Endothelial cell of umbilical vein (primary cell): ENCODE results near the gene CRTC2. TPM values are rescaled to one million over a fixed set of nuclear protein-coding genes. Genes with fewer than 3 reads are reported as not detected.
"Not testable (repeated sequence)": the region's sequence is repeated elsewhere in the genome, so short reads cannot be mapped to it uniquely, and the experiment has no call there.

Source experiments
- BruUV-seq: library from RNA; stranded (reverse); fragments of 400-500 nt; replicated peaks from 2 replicates; lab custom pipeline; 2021; lab: Mats Ljungman, UMichigan
- CTCF ChIA-PET: fragments of 300-600, 350-600 bp; sonication (Branson Sonifier 250); formaldehyde crosslinking; loops from one replicate; lab custom pipeline; 2021; ENCODE audit warnings: antibody characterized with exemption, inconsistent platforms; lab: Charles Lee
- POLR2A ChIA-PET: fragments of 300-600, 350-600 bp; sonication (Branson Sonifier 250); formaldehyde crosslinking; loops from one replicate; lab custom pipeline; 2021; ENCODE audit warnings: antibody characterized with exemption, inconsistent platforms; lab: Charles Lee
- DNase-seq: peaks from one replicate; pipeline ENCODE4 v3.0.0-alpha.2; 2011; ENCODE audit warnings: low read depth, low spot score
- FAIRE-seq: peaks from 2 replicates; lab custom pipeline; 2011; peaks lifted over from hg19 to GRCh38; lab: Jason Lieb, UNC
- H2AFZ ChIP-seq: 2 replicates; pipeline ENCODE4 v1.6.0; 2012; ENCODE audit warnings: low read depth, low read length, control low read depth, inconsistent platforms
- H3K27ac ChIP-seq: 2 replicates; pipeline ENCODE4 v1.5.1; 2011; ENCODE audit warnings: low read depth, mild to moderate bottlenecking, control low read depth, low read length, moderate library complexity; ENCODE audit not compliant: insufficient read depth
- H3K27me3 ChIP-seq, 2 experiments: 2 replicates each; pipeline versions ENCODE4 v1.6.0 to v1.6.1; 2011; ENCODE audit warnings: low read length in 2 of 2, mixed read lengths in 1 of 2; ENCODE audit not compliant: control insufficient read depth in 2 of 2, insufficient read depth in 2 of 2
- H3K36me3 ChIP-seq, 2 experiments: 2 replicates in 1 of 2; 3 replicates in 1 of 2; pipeline ENCODE4 v1.5.1; 2011; ENCODE audit warnings: low read length in 2 of 2, mild to moderate bottlenecking in 1 of 2, moderate library complexity in 1 of 2; ENCODE audit not compliant: control insufficient read depth in 2 of 2, insufficient read depth in 2 of 2; ENCODE audit errors: extremely low read depth in 1 of 2
- H3K4me1 ChIP-seq: 3 replicates; pipeline ENCODE4 v1.5.1; 2011; ENCODE audit warnings: mild to moderate bottlenecking, low read length; ENCODE audit not compliant: control insufficient read depth, insufficient read depth; ENCODE audit errors: extremely low read depth
- H3K4me2 ChIP-seq: 2 replicates; pipeline ENCODE4 v1.6.1; 2011; ENCODE audit warnings: low read length, control low read depth, mixed read lengths; ENCODE audit not compliant: insufficient read depth
- H3K4me3 ChIP-seq, 3 experiments: fragments of 200-600 bp in 1 of 3; sonication (generic), shearing (Covaris generic) in 1 of 3; replicated peaks in 1 of 3; 2 replicates each; pipeline ENCODE4 v1.5.1; 2011 to 2016; ENCODE audit warnings: control low read depth in 3 of 3, low read length in 3 of 3, mild to moderate bottlenecking in 2 of 3, inconsistent platforms in 1 of 3, low read depth in 1 of 3, moderate library complexity in 1 of 3; ENCODE audit not compliant: insufficient read depth in 1 of 3
- H3K79me2 ChIP-seq: 2 replicates; pipeline ENCODE4 v1.6.0; 2012; ENCODE audit warnings: low read length, inconsistent platforms; ENCODE audit not compliant: control insufficient read depth, insufficient read depth
- H3K9ac ChIP-seq: replicated peaks from 2 replicates; pipeline ENCODE3; 2011; ENCODE audit warnings: low read length, control low read depth; ENCODE audit not compliant: insufficient read depth; ENCODE audit errors: extremely low read depth
- H3K9me1 ChIP-seq: replicated peaks from 3 replicates; pipeline ENCODE4 v1.6.0; 2011; ENCODE audit warnings: mild to moderate bottlenecking, low read length; ENCODE audit not compliant: control insufficient read depth, insufficient read depth; ENCODE audit errors: extremely low read depth
- H3K9me3 ChIP-seq: replicated peaks from 2 replicates; pipeline ENCODE4 v1.5.1; 2012; ENCODE audit warnings: low read length, inconsistent platforms; ENCODE audit not compliant: control insufficient read depth, insufficient read depth
- H4K20me1 ChIP-seq: replicated peaks from 2 replicates; pipeline ENCODE3; 2011; ENCODE audit warnings: mild to moderate bottlenecking, low read length; ENCODE audit not compliant: control insufficient read depth, insufficient read depth; ENCODE audit errors: extremely low read depth
- EZH2 ChIP-seq: IDR thresholded peaks from 2 replicates; pipeline ENCODE4 v1.6.1; 2012; ENCODE audit warnings: borderline replicate concordance, low read depth, mild to moderate bottlenecking, moderate library complexity, low read length, inconsistent platforms; ENCODE audit not compliant: severe bottlenecking
- FOS ChIP-seq: IDR thresholded peaks from 2 replicates; pipeline ENCODE4 v1.6.1; 2011; ENCODE audit warnings: mild to moderate bottlenecking, low read length, moderate library complexity, borderline replicate concordance; ENCODE audit not compliant: insufficient read depth
- GATA2 ChIP-seq: IDR thresholded peaks from 2 replicates; pipeline ENCODE4 v1.7.0; 2011; ENCODE audit warnings: low read depth, mild to moderate bottlenecking, moderate library complexity, mixed read lengths, low read length; ENCODE audit not compliant: insufficient read length, insufficient read depth
- JUN ChIP-seq: IDR thresholded peaks from 2 replicates; pipeline ENCODE4 v1.6.1; 2011; ENCODE audit warnings: borderline replicate concordance, low read depth; ENCODE audit not compliant: insufficient read length, insufficient read depth
- MYC ChIP-seq: IDR thresholded peaks from one replicate; pipeline ENCODE4 v1.6.1; 2011; ENCODE audit warnings: mild to moderate bottlenecking, low read depth, low read length
- POLR2A ChIP-seq: IDR thresholded peaks from 2 replicates; pipeline ENCODE4 v1.6.1; 2012; ENCODE audit warnings: low read depth, mild to moderate bottlenecking, control low read depth, low read length
- POLR2AphosphoS5 ChIP-seq: IDR thresholded peaks from 2 replicates; pipeline ENCODE4 v1.6.1; 2012; ENCODE audit warnings: low read depth, mild to moderate bottlenecking, control low read depth, low read length, moderate library complexity; ENCODE audit not compliant: insufficient read depth
- dilution Hi-C: fragments of 300-500 bp; cut with MboI; formaldehyde crosslinking; loops from one replicate; pipeline ENCODE4 v1.15.0; 2019; ENCODE audit warnings: low sequenced_read_pairs; ENCODE audit not compliant: extremely low pct_ligation_motif_present
- intact Hi-C: fragments of 100-400 bp; cut with micrococcal nuclease; formaldehyde crosslinking; loops from one replicate; pipeline ENCODE4 v1.10.0; 2022
- polyA plus RNA-seq, 4 experiments: library from polyadenylated mRNA; depleted of rRNA in 3 of 4; stranded (reverse) in 3 of 4; unstranded in 1 of 4; fragments of >200 nt; gene quantifications; 2 replicates each; pipeline versions ENCODE4 v1.2.1 to v1.2.3, GENCODE V29; 2011 to 2012; ENCODE audit warnings: missing spikeins in 1 of 4
- total RNA-seq: library from RNA; stranded (reverse); gene quantifications from 2 replicates; pipeline ENCODE4 v1.2.3, GENCODE V29; 2021
- TF ChIP-seq, protein P1 (sequence below): IDR thresholded peaks from 2 replicates; pipeline ENCODE4 v1.6.1; 2011; ENCODE audit not compliant: insufficient read depth, insufficient read length
- TF ChIP-seq, protein P2 (sequence below), 2 donors: IDR thresholded peaks; 1 replicate in 1 of 2; 2 replicates in 1 of 2; pipeline ENCODE4 v1.5.1; 2011; ENCODE audit warnings: low read length in 2 of 2, mild to moderate bottlenecking in 2 of 2, moderate library complexity in 2 of 2, control low read depth in 1 of 2, inconsistent platforms in 1 of 2, low read depth in 1 of 2; ENCODE audit not compliant: insufficient read depth in 1 of 2; ENCODE audit errors: extremely low read depth in 1 of 2

Gene CRTC2
- total and polyA plus RNA-seq, 2 donors (not counting 3 experiments of a cell fraction or from before 2014, with no cell fraction given), result 40.2 to 42.2 TPM

DNA sequence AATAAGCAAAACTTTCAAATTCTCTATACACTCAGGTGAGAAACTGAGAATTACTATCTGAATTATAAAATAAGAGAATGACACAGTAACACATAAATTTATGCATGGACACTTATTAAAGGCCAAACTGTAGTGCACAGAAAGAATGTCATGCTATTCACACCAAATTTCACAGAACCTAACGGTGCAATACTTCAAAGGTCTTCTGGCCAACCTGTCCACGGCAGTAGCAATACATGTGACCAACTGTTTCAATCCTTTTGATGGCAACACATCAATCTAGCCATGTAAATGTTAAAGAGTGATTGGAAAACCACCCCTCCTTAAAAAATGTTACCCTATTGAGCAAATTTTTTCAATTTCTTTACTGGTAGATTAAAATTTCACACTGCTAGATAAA lies 46.1 kb downstream of the CRTC2 start:
- TF ChIP-seq, protein P1, sequence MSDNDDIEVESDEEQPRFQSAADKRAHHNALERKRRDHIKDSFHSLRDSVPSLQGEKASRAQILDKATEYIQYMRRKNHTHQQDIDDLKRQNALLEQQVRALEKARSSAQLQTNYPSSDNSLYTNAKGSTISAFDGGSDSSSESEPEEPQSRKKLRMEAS, result no peak
- TF ChIP-seq JUN, result no peak
- no peak for TF ChIP-seq FOS
- no peak for TF ChIP-seq GATA2
- TF ChIP-seq POLR2AphosphoS5, result no peak
- TF ChIP-seq, protein P2, sequence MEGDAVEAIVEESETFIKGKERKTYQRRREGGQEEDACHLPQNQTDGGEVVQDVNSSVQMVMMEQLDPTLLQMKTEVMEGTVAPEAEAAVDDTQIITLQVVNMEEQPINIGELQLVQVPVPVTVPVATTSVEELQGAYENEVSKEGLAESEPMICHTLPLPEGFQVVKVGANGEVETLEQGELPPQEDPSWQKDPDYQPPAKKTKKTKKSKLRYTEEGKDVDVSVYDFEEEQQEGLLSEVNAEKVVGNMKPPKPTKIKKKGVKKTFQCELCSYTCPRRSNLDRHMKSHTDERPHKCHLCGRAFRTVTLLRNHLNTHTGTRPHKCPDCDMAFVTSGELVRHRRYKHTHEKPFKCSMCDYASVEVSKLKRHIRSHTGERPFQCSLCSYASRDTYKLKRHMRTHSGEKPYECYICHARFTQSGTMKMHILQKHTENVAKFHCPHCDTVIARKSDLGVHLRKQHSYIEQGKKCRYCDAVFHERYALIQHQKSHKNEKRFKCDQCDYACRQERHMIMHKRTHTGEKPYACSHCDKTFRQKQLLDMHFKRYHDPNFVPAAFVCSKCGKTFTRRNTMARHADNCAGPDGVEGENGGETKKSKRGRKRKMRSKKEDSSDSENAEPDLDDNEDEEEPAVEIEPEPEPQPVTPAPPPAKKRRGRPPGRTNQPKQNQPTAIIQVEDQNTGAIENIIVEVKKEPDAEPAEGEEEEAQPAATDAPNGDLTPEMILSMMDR (IDR thresholded peaks at IDR 0.05; ENCODE audit: extremely low read depth in 1 of 2, insufficient read depth in 1 of 2, low read depth in 1 of 2, low read length in 2 of 2), result no peak
- no peak for TF ChIP-seq EZH2
- no peak for TF ChIP-seq POLR2A
- TF ChIP-seq MYC, result no peak
- H3K9ac ChIP-seq, result no peak overlapping the region
- H3K27me3 ChIP-seq, result no peaks in the 10 kb centered on the region
- FAIRE-seq (no peak), DNase-seq (no peak)
- no peak overlapping the region for H2AFZ ChIP-seq
- dilution Hi-C loops, result no loop called here
- intact Hi-C loops, result no loop called here
- H3K79me2 ChIP-seq, result peaks cover 88% of the 10 kb centered on the region
- CTCF ChIA-PET, result interaction anchor here (1.8 kb wide), 1 partner anchor 9 kb away, joined by 8 read pairs; no protein-coding TSS in a partner anchor
- H3K9me1 ChIP-seq, result no peaks in the 10 kb centered on the region
- no peaks in the 10 kb centered on the region for H3K36me3 ChIP-seq
- no peak overlapping the region for H3K4me3 ChIP-seq
- POLR2A ChIA-PET, result no interaction called here
- no peaks in the 10 kb centered on the region for H3K4me1 ChIP-seq
- H4K20me1 ChIP-seq, result peaks cover 8% of the 10 kb centered on the region
- H3K9me3 ChIP-seq, result no peaks in the 10 kb centered on the region
- H3K4me2 ChIP-seq, result no peak overlapping the region
- H3K27ac ChIP-seq, result no peak overlapping the region
- no TSS peak for BruUV-seq

DNA sequence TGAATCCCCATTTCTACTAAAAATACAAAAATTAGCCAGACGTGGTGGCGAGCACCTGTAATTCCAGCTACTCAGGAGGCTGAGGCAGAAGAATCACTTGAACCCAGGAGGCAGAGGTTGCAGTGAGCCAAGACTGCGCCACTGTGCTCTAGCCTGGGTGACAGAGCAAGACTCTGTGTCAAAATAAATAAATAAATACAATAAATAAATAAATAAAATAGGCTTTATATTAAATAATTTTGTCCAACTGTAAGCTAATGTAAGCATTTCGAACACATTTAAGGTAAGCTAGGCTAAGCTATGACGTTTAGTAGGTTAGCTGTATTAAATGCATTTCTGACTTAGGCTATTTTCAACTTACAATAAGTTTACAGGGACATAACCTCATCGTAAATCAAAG lies 47.9 kb downstream of the CRTC2 start:
- H2AFZ ChIP-seq, POLR2A ChIA-PET, H3K4me3 ChIP-seq, H3K27ac ChIP-seq, H3K4me2 ChIP-seq, H3K9me1 ChIP-seq, H3K9ac ChIP-seq, H3K4me1 ChIP-seq, H3K27me3 ChIP-seq, intact Hi-C loops, H4K20me1 ChIP-seq, H3K36me3 ChIP-seq, dilution Hi-C loops, FAIRE-seq, BruUV-seq, DNase-seq, H3K9me3 ChIP-seq: not testable (repeated sequence)
- CTCF ChIA-PET, result interaction anchor here (1.0 to 1.8 kb wide), 3 partner anchors 11 to 90 kb away, joined by 3 to 8 read pairs (median 3); partner anchors contain the start of gene DENND4B
- H3K79me2 ChIP-seq, result peaks cover 88% of the 10 kb centered on the region
